GM23248 (cell line): ENCODE results near the gene TMEM191C.
"Not testable (repeated sequence)": the region's sequence is repeated elsewhere in the genome, so short reads cannot be mapped to it uniquely, and the experiment has no call there.

Experiments used
- EZH2 ChIP-seq: fragments of 200-600 bp; sonication (generic); IDR thresholded peaks from 2 replicates; pipeline ENCODE4 v1.6.1; 2018; ENCODE audit warnings: antibody characterized with exemption, mild to moderate bottlenecking; ENCODE audit not compliant: insufficient read depth, poor library complexity, severe bottlenecking
- EZH2phosphoT487 ChIP-seq: fragments of 200-600 bp; sonication (generic); IDR thresholded peaks from 2 replicates; pipeline ENCODE4 v1.6.1; 2018; ENCODE audit warnings: antibody characterized with exemption, moderate library complexity, mild to moderate bottlenecking, low read depth; ENCODE audit not compliant: insufficient read depth

DNA sequence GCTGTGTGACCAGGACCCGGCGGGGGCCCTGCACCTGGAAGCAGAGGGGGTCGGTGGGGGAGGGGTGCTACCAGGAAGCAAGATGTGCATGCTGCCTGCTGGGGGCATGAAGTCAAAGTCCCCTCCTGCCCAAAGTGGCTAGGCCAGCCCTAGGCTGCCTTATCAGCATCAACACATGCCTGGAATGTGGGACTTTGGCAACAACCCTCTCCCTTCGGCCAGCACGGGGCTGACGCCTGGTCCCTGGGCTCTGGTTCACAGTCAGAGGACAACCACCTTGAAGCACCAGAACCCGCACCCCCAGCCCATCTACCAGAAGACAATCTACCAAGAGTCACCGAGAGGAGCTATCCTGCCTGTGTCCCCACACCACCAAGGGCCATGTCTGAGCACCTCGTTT is 43.2 kb downstream of the TMEM191C start:
- TF ChIP-seq EZH2, EZH2phosphoT487: not testable (repeated sequence)
